ENCODE results near the gene INO80E.
A peak's percentile ranks its signal among the peaks of the same experiment; 100 is the strongest.

Gene INO80E

GRCh38 chr16:30053376-30054015 is 57.5 kb downstream of the INO80E start:
- Histone ChIP-seq H3K4me1 (ENCODE audit: control insufficient read depth, insufficient read depth, low read length) (no peaks in the 10 kb centered on the region), H3K27ac (ENCODE audit: insufficient read depth, low read depth, low read length, poor library complexity, severe bottlenecking) (no peak overlapping the region), H3K9me3 (ENCODE audit: control insufficient read depth, low read length) (no peaks in the 10 kb centered on the region), H3K4me3 (ENCODE audit: insufficient read depth, low read depth, low read length) (peak overlapping the region; percentile 81), H3K27me3 (ENCODE audit: control insufficient read depth, insufficient read depth, low read length, poor library complexity, severe bottlenecking) (no peaks in the 10 kb centered on the region), H3K36me3 (ENCODE audit: control insufficient read depth, insufficient read depth, low read length) (no peaks in the 10 kb centered on the region)
- WGBS, 2 experiments, result 17 to 20% methylated on average over 19 of the region's 19 CpGs

GRCh38 chr16:30054451-30054850 is 58.4 kb downstream of the INO80E start:
- 71 to 75% methylated on average over 8 of the region's 8 CpGs for WGBS, 2 experiments
- Histone ChIP-seq H3K9me3 (ENCODE audit: control insufficient read depth, low read length) (no peaks in the 10 kb centered on the region), H3K4me3 (ENCODE audit: insufficient read depth, low read depth, low read length) (no peak overlapping the region), H3K4me1 (ENCODE audit: control insufficient read depth, insufficient read depth, low read length) (no peaks in the 10 kb centered on the region), H3K36me3 (ENCODE audit: control insufficient read depth, insufficient read depth, low read length) (no peaks in the 10 kb centered on the region), H3K27me3 (ENCODE audit: control insufficient read depth, insufficient read depth, low read length, poor library complexity, severe bottlenecking) (no peaks in the 10 kb centered on the region), H3K27ac (ENCODE audit: insufficient read depth, low read depth, low read length, poor library complexity, severe bottlenecking) (no peak overlapping the region)

- H3K36me3 ChIP-seq (ENCODE audit: control insufficient read depth, insufficient read depth, low read length), result no peaks in the 10 kb centered on the region
- H3K4me1 ChIP-seq (ENCODE audit: control insufficient read depth, insufficient read depth, low read length), result no peaks in the 10 kb centered on the region
- H3K27ac ChIP-seq (ENCODE audit: insufficient read depth, low read depth, low read length, poor library complexity, severe bottlenecking), result no peak overlapping the region
- WGBS, 2 experiments, result 32 to 34% methylated on average over 10 of the region's 10 CpGs
- H3K9me3 ChIP-seq (ENCODE audit: control insufficient read depth, low read length), result no peaks in the 10 kb centered on the region
- no peaks in the 10 kb centered on the region for H3K27me3 ChIP-seq (ENCODE audit: control insufficient read depth, insufficient read depth, low read length, poor library complexity, severe bottlenecking)
- no peak overlapping the region for H3K4me3 ChIP-seq (ENCODE audit: insufficient read depth, low read depth, low read length)
Observed at GRCh38 chr16:30054959-30055553, 59.0 kb downstream of the INO80E start.
